Stimulated activated CD4-positive, alpha-beta T cell treated with anti-CD3 and anti-CD28 coated beads, Interleukin-1b, Interleukin-23, amount 100 ng/mL, for 1 hour (primary cell): ENCODE results near the gene NKD1.

ENCODE experiments used
- DNase-seq, 2 donors: peaks; one replicate each; pipeline ENCODE4 v3.0.0-alpha.2; 2020; ENCODE audit warnings: low read depth in 2 of 2

The NKD1 gene

GRCh38 chr16:50613281-50613963 is 65.2 kb downstream of the NKD1 start:
- DNase-seq, result no peak

- DNase-seq, result no peak
Measured at GRCh38 chr16:50613964-50614474, 65.8 kb downstream of the NKD1 start.

GRCh38 chr16:50614955-50615724 is 66.9 kb downstream of the NKD1 start:
- DNase-seq, result no peak

GRCh38 chr16:50615891-50616290 is 67.7 kb downstream of the NKD1 start:
- DNase-seq, result no peak

- DNase-seq, result no peak
Measured at GRCh38 chr16:50616386-50616785, 68.2 kb downstream of the NKD1 start.

GRCh38 chr16:50616883-50617645 is 68.9 kb downstream of the NKD1 start:
- DNase-seq, result no peak

- DNase-seq, result no peak
Measured at GRCh38 chr16:50617646-50618184, 69.5 kb downstream of the NKD1 start.

GRCh38 chr16:50618238-50618918 is 70.2 kb downstream of the NKD1 start:
- DNase-seq, result no peak

GRCh38 chr16:50619702-50620491 is 71.7 kb downstream of the NKD1 start:
- DNase-seq, result no peak

GRCh38 chr16:50620646-50621451 is 72.7 kb downstream of the NKD1 start:
- DNase-seq, result no peak

GRCh38 chr16:50621452-50621792 is 73.2 kb downstream of the NKD1 start:
- DNase-seq, result no peak

- DNase-seq, result no peak
Measured at GRCh38 chr16:50622029-50622428, 73.8 kb downstream of the NKD1 start.

- no peak for DNase-seq
Measured at GRCh38 chr16:50622643-50623369, 74.6 kb downstream of the NKD1 start.

- DNase-seq, result no peak
Measured at GRCh38 chr16:50624449-50624970, 76.3 kb downstream of the NKD1 start.

GRCh38 chr16:50625374-50625773 is 77.2 kb downstream of the NKD1 start:
- no peak for DNase-seq

- no peak for DNase-seq
Measured at GRCh38 chr16:50626868-50627267, 78.7 kb downstream of the NKD1 start.

- DNase-seq, result peak; percentile 12 to 16
Measured at GRCh38 chr16:50627419-50627818, 79.2 kb downstream of the NKD1 start.

- no peak for DNase-seq
Measured at GRCh38 chr16:50628156-50628802, 80.1 kb downstream of the NKD1 start.

- no peak for DNase-seq
Measured at GRCh38 chr16:50629334-50629733, 81.1 kb downstream of the NKD1 start.
